Activated naive CD8-positive, alpha-beta T cell (primary cell): ENCODE data around the gene ATP1A1.
A peak's percentile ranks its signal among the peaks of the same experiment; 100 is the strongest.

Experiments used
- H3K27ac Mint-ChIP-seq: one replicate; pipeline ENCODE4 v1.8.0; 2021; ENCODE audit warnings: mixed read lengths
- H3K27me3 Mint-ChIP-seq: one replicate; pipeline ENCODE4 v1.8.0; 2021; ENCODE audit warnings: mixed read lengths
- H3K36me3 Mint-ChIP-seq: one replicate; pipeline ENCODE4 v1.8.0; 2021; ENCODE audit warnings: mixed read lengths
- H3K4me1 Mint-ChIP-seq: one replicate; pipeline ENCODE4 v1.8.0; 2021; ENCODE audit warnings: low read depth, mixed read lengths
- H3K4me3 Mint-ChIP-seq: one replicate; pipeline ENCODE4 v1.8.0; 2021; ENCODE audit warnings: mild to moderate bottlenecking, mixed read lengths
- H3K9me3 Mint-ChIP-seq: one replicate; pipeline ENCODE4 v1.8.0; 2021; ENCODE audit warnings: low read depth, mixed read lengths

Gene ATP1A1

DNA sequence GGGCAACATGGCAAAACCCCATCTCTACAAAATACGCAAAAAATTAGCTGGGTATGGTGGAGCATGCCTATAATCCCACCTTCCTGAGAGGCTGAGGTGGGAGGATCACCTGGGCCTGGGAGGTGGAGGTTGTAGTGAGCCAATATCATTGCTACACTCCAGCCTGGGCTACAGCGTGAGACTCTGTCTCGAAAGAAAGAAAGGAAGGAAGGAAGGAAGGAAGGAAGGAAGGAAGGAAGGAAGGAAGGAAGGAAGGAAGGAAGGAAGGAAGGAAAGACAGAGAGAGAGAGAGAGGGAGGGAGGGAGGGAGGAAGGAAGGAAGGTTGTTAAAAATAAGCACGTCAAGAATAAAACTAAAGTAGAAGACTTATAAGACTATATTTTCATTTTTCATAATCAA, 17.0 kb upstream of the ATP1A1 start:
- H3K4me3 Mint-ChIP-seq, result no peak overlapping the region

DNA sequence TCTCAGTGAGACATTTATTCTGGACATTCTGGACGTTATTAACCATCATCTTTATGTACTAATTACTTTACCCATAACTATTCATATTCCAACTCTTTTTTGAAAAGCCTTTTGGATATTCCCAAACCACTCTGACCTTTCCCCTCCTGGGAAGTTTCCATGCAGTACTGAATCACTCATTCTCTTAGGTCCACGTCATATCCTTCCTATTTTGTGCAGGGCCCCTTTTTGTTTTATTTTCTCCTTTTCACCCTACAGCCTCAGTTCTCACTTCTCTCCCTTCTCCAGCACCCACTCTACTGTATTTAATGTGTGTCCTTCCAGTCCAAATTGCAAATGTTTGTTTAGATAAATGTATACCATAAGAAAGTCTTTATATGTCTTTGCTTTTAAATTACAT, 16.4 kb upstream of the ATP1A1 start:
- H3K4me3 Mint-ChIP-seq, result no peak overlapping the region
- H3K36me3 Mint-ChIP-seq, result no peaks in the 10 kb centered on the region
- no peaks in the 10 kb centered on the region for H3K27me3 Mint-ChIP-seq
- H3K4me1 Mint-ChIP-seq, result peaks cover 35% of the 10 kb centered on the region
- peak overlapping the region; percentile 59 for H3K27ac Mint-ChIP-seq
- H3K9me3 Mint-ChIP-seq, result no peaks in the 10 kb centered on the region

More for the DNA sequence above, 17.0 kb upstream of the ATP1A1 start:
- peaks cover 39% of the 10 kb centered on the region for H3K4me1 Mint-ChIP-seq
- H3K36me3 Mint-ChIP-seq, result no peaks in the 10 kb centered on the region
- H3K27ac Mint-ChIP-seq, result no peak overlapping the region
- no peaks in the 10 kb centered on the region for H3K9me3 Mint-ChIP-seq
- H3K27me3 Mint-ChIP-seq, result no peaks in the 10 kb centered on the region

- Mint-ChIP-seq H3K36me3 (no peaks in the 10 kb centered on the region), H3K27me3 (no peaks in the 10 kb centered on the region), H3K9me3 (no peaks in the 10 kb centered on the region), H3K4me3 (no peak overlapping the region), H3K27ac (no peak overlapping the region), H3K4me1 (peaks cover 27% of the 10 kb centered on the region)
Measured at GRCh38 chr1:116357487-116357886, 15.6 kb upstream of the ATP1A1 start.

GRCh38 chr1:116359060-116359830, 13.8 kb upstream of the ATP1A1 start:
- H3K27ac Mint-ChIP-seq, result no peak overlapping the region
- no peaks in the 10 kb centered on the region for H3K36me3 Mint-ChIP-seq
- no peaks in the 10 kb centered on the region for H3K9me3 Mint-ChIP-seq
- no peak overlapping the region for H3K4me3 Mint-ChIP-seq
- peaks cover 23% of the 10 kb centered on the region for H3K4me1 Mint-ChIP-seq
- H3K27me3 Mint-ChIP-seq, result no peaks in the 10 kb centered on the region

DNA sequence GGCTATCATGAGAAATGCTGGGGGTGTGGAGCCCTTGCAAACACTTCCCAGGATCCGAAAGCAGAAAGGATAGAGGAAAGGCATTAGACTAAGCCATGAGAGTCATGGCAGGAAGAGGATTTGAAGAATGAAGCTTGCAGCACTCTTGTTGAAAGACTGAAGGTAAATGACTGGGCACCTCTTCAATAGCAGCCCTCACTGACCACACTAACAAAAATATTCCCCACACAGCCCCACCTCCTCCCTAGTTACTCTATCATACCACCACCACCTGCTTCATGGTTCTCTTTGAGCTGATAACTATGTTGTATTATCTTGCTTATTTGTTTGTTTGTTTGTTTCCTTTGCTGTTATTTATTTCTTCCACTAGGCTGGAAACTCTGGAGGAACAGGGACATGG, 13.2 kb upstream of the ATP1A1 start:
- Mint-ChIP-seq H3K4me1 (peaks cover 22% of the 10 kb centered on the region), H3K9me3 (no peaks in the 10 kb centered on the region), H3K27ac (no peak overlapping the region), H3K27me3 (no peaks in the 10 kb centered on the region), H3K4me3 (no peak overlapping the region), H3K36me3 (no peaks in the 10 kb centered on the region)

GRCh38 chr1:116360429-116361173, 12.4 kb upstream of the ATP1A1 start:
- Mint-ChIP-seq H3K4me1 (peaks cover 21% of the 10 kb centered on the region), H3K27ac (no peak overlapping the region), H3K9me3 (no peaks in the 10 kb centered on the region), H3K4me3 (no peak overlapping the region), H3K27me3 (no peaks in the 10 kb centered on the region), H3K36me3 (no peaks in the 10 kb centered on the region)

GRCh38 chr1:116361648-116362047, 11.4 kb upstream of the ATP1A1 start:
- no peak overlapping the region for H3K27ac Mint-ChIP-seq
- no peaks in the 10 kb centered on the region for H3K9me3 Mint-ChIP-seq
- no peaks in the 10 kb centered on the region for H3K27me3 Mint-ChIP-seq
- H3K4me1 Mint-ChIP-seq, result peaks cover 16% of the 10 kb centered on the region
- no peaks in the 10 kb centered on the region for H3K36me3 Mint-ChIP-seq
- no peak overlapping the region for H3K4me3 Mint-ChIP-seq

GRCh38 chr1:116362050-116362449, 11.0 kb upstream of the ATP1A1 start:
- H3K9me3 Mint-ChIP-seq, result no peaks in the 10 kb centered on the region
- H3K27me3 Mint-ChIP-seq, result no peaks in the 10 kb centered on the region
- H3K4me3 Mint-ChIP-seq, result no peak overlapping the region
- no peak overlapping the region for H3K27ac Mint-ChIP-seq
- peaks cover 12% of the 10 kb centered on the region for H3K4me1 Mint-ChIP-seq
- no peaks in the 10 kb centered on the region for H3K36me3 Mint-ChIP-seq

DNA sequence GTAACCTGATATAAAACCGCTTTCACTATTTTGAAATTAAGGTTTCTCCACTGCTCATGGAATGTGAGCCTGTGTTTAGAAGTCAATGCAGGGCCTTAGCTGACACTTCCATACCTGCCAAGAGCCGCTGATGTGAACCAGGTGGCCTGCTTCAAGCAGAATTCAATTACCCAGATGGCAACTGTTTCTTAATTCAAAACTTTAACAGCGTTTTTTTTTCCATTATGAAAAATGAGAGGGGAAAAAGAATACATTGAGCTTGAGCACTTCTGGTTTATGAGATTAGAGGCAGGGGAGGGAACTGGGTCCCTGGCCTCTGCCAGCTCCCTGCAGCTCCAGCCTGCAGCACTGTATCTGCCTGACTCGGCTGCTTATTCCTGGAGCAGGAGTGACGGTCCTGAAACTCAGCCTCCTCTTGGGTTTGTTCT, 7.7 kb upstream of the ATP1A1 start:
- no peak overlapping the region for H3K27ac Mint-ChIP-seq
- H3K4me1 Mint-ChIP-seq, result peaks cover 8% of the 10 kb centered on the region
- H3K4me3 Mint-ChIP-seq, result no peak overlapping the region
- H3K27me3 Mint-ChIP-seq, result no peaks in the 10 kb centered on the region
- no peaks in the 10 kb centered on the region for H3K9me3 Mint-ChIP-seq
- no peaks in the 10 kb centered on the region for H3K36me3 Mint-ChIP-seq

- no peak overlapping the region for H3K4me3 Mint-ChIP-seq
- no peak overlapping the region for H3K27ac Mint-ChIP-seq
- no peaks in the 10 kb centered on the region for H3K27me3 Mint-ChIP-seq
- H3K36me3 Mint-ChIP-seq, result no peaks in the 10 kb centered on the region
- peaks cover 7% of the 10 kb centered on the region for H3K4me1 Mint-ChIP-seq
- H3K9me3 Mint-ChIP-seq, result no peaks in the 10 kb centered on the region
Measured at GRCh38 chr1:116365857-116366256, 7.2 kb upstream of the ATP1A1 start.

GRCh38 chr1:116367256-116367945, 5.6 kb upstream of the ATP1A1 start:
- Mint-ChIP-seq H3K27ac (no peak overlapping the region), H3K4me1 (peaks cover 9% of the 10 kb centered on the region), H3K9me3 (no peaks in the 10 kb centered on the region), H3K36me3 (no peaks in the 10 kb centered on the region), H3K27me3 (no peaks in the 10 kb centered on the region), H3K4me3 (no peak overlapping the region)

- no peak overlapping the region for H3K4me3 Mint-ChIP-seq
- no peaks in the 10 kb centered on the region for H3K36me3 Mint-ChIP-seq
- H3K4me1 Mint-ChIP-seq, result peaks cover 9% of the 10 kb centered on the region
- no peak overlapping the region for H3K27ac Mint-ChIP-seq
- H3K27me3 Mint-ChIP-seq, result no peaks in the 10 kb centered on the region
- no peaks in the 10 kb centered on the region for H3K9me3 Mint-ChIP-seq
Measured at GRCh38 chr1:116368241-116368640, 4.8 kb upstream of the ATP1A1 start.

- no peak overlapping the region for H3K27ac Mint-ChIP-seq
- H3K27me3 Mint-ChIP-seq, result no peaks in the 10 kb centered on the region
Measured at GRCh38 chr1:116370181-116370580, 2.9 kb upstream of the ATP1A1 start.

GRCh38 chr1:116371752-116372151, 1.3 kb upstream of the ATP1A1 start:
- Mint-ChIP-seq H3K9me3 (no peaks in the 10 kb centered on the region), H3K4me1 (peaks cover 31% of the 10 kb centered on the region), H3K27ac (no peak overlapping the region), H3K36me3 (no peaks in the 10 kb centered on the region), H3K4me3 (peak overlapping the region; percentile 78), H3K27me3 (no peaks in the 10 kb centered on the region)

More at GRCh38 chr1:116370181-116370580, 2.9 kb upstream of the ATP1A1 start:
- H3K9me3 Mint-ChIP-seq, result no peaks in the 10 kb centered on the region
- no peak overlapping the region for H3K4me3 Mint-ChIP-seq
- peaks cover 15% of the 10 kb centered on the region for H3K4me1 Mint-ChIP-seq
- no peaks in the 10 kb centered on the region for H3K36me3 Mint-ChIP-seq

GRCh38 chr1:116372191-116372590, 853 bp upstream of the ATP1A1 start:
- Mint-ChIP-seq H3K27me3 (no peaks in the 10 kb centered on the region), H3K4me1 (peaks cover 34% of the 10 kb centered on the region), H3K4me3 (peak overlapping the region; percentile 78), H3K9me3 (no peaks in the 10 kb centered on the region), H3K36me3 (no peaks in the 10 kb centered on the region), H3K27ac (peak overlapping the region; percentile 50)
